HK-2 (cell line): Measurements from ENCODE around the gene GALNT5.
"Not testable (repeated sequence)": the region's sequence is repeated elsewhere in the genome, so short reads cannot be mapped to it uniquely, and the experiment has no call there.

Source experiments
- DNase-seq: peaks from one replicate; pipeline ENCODE4 v3.0.0-alpha.2; 2018; ENCODE audit not compliant: unreplicated experiment

The GALNT5 gene

GRCh38 chr2:157257312-157258252 is at the start of gene GALNT5:
Gene GALNT5 (plus strand): TSS chr2:157257705. CDS start chr2:157258083, 378 bp downstream.
- no peak for DNase-seq

GRCh38 chr2:157216286-157216965 is 41.1 kb upstream of the GALNT5 start:
- DNase-seq: no peak

GRCh38 chr2:157217409-157217808 is 40.1 kb upstream of the GALNT5 start:
- DNase-seq: no peak

GRCh38 chr2:157218911-157219310 is 38.6 kb upstream of the GALNT5 start:
- DNase-seq: no peak

- no peak for DNase-seq
Measured at GRCh38 chr2:157220502-157220901, 37.0 kb upstream of the GALNT5 start.

GRCh38 chr2:157221394-157221988 is 36.0 kb upstream of the GALNT5 start:
- no peak for DNase-seq

GRCh38 chr2:157223624-157224205 is 33.8 kb upstream of the GALNT5 start:
- no peak for DNase-seq

- not testable (repeated sequence) for DNase-seq
Measured at GRCh38 chr2:157224448-157224847, 33.1 kb upstream of the GALNT5 start.

GRCh38 chr2:157227592-157227991 is 29.9 kb upstream of the GALNT5 start:
- DNase-seq: no peak

GRCh38 chr2:157228946-157229345 is 28.6 kb upstream of the GALNT5 start:
- DNase-seq: no peak

GRCh38 chr2:157229572-157229971 is 27.9 kb upstream of the GALNT5 start:
- no peak for DNase-seq

GRCh38 chr2:157231476-157231875 is 26.0 kb upstream of the GALNT5 start:
- DNase-seq: no peak

GRCh38 chr2:157233506-157233905 is 24.0 kb upstream of the GALNT5 start:
- no peak for DNase-seq

GRCh38 chr2:157236404-157236803 is 21.1 kb upstream of the GALNT5 start:
- DNase-seq: no peak

GRCh38 chr2:157238296-157238695 is 19.2 kb upstream of the GALNT5 start:
- no peak for DNase-seq

GRCh38 chr2:157244691-157245090 is 12.8 kb upstream of the GALNT5 start:
- no peak for DNase-seq

- DNase-seq: no peak
Measured at GRCh38 chr2:157245144-157245840, 12.2 kb upstream of the GALNT5 start.

- DNase-seq: no peak
Measured at GRCh38 chr2:157245846-157246764, 11.4 kb upstream of the GALNT5 start.

GRCh38 chr2:157246765-157247407 is 10.6 kb upstream of the GALNT5 start:
- no peak for DNase-seq

- no peak for DNase-seq
Measured at GRCh38 chr2:157250836-157251235, 6.7 kb upstream of the GALNT5 start.
